ENCODE results near the gene ZNF446. TPM values are rescaled to one million over a fixed set of nuclear protein-coding genes. Genes with fewer than 3 reads are reported as not detected.

The ZNF446 gene
- total RNA-seq, 1 donor from 2014 or later = 9.5 TPM

GRCh38 chr19:58513694-58514563 lies 37.8 kb downstream of the ZNF446 start:
- Mint-ChIP-seq H3K27ac (ENCODE audit: unreplicated experiment) (no peak overlapping the region), H3K4me1 (ENCODE audit: low read depth) (peaks cover 31% of the 10 kb centered on the region), H3K27me3 (ENCODE audit: low read depth) (no peaks in the 10 kb centered on the region), H3K9me3 (ENCODE audit: low read depth) (no peaks in the 10 kb centered on the region), H3K36me3 (ENCODE audit: low read depth) (peaks cover 5% of the 10 kb centered on the region), H3K4me3 (ENCODE audit: unreplicated experiment) (peak overlapping the region; percentile 52)
- peak; percentile 92 for DNase-seq (ENCODE audit: low spot score)
- TF ChIP-seq, protein P1, sequence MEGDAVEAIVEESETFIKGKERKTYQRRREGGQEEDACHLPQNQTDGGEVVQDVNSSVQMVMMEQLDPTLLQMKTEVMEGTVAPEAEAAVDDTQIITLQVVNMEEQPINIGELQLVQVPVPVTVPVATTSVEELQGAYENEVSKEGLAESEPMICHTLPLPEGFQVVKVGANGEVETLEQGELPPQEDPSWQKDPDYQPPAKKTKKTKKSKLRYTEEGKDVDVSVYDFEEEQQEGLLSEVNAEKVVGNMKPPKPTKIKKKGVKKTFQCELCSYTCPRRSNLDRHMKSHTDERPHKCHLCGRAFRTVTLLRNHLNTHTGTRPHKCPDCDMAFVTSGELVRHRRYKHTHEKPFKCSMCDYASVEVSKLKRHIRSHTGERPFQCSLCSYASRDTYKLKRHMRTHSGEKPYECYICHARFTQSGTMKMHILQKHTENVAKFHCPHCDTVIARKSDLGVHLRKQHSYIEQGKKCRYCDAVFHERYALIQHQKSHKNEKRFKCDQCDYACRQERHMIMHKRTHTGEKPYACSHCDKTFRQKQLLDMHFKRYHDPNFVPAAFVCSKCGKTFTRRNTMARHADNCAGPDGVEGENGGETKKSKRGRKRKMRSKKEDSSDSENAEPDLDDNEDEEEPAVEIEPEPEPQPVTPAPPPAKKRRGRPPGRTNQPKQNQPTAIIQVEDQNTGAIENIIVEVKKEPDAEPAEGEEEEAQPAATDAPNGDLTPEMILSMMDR (IDR thresholded peaks at IDR 0.05) = peak; percentile 81

GRCh38 chr19:58514564-58515022 lies 38.4 kb downstream of the ZNF446 start:
- no peaks in the 10 kb centered on the region for H3K9me3 Mint-ChIP-seq (ENCODE audit: low read depth)
- H3K4me3 Mint-ChIP-seq (ENCODE audit: unreplicated experiment) = peak overlapping the region; percentile 52
- peaks cover 5% of the 10 kb centered on the region for H3K36me3 Mint-ChIP-seq (ENCODE audit: low read depth)
- no peak for DNase-seq (ENCODE audit: low spot score)
- no peak overlapping the region for H3K27ac Mint-ChIP-seq (ENCODE audit: unreplicated experiment)
- H3K27me3 Mint-ChIP-seq (ENCODE audit: low read depth) = no peaks in the 10 kb centered on the region
- H3K4me1 Mint-ChIP-seq (ENCODE audit: low read depth) = peaks cover 32% of the 10 kb centered on the region
- TF ChIP-seq, protein P1 (IDR thresholded peaks at IDR 0.05) = no peak

GRCh38 chr19:58515259-58515658 lies 39.1 kb downstream of the ZNF446 start:
- no peak overlapping the region for H3K4me3 Mint-ChIP-seq (ENCODE audit: unreplicated experiment)
- TF ChIP-seq, protein P1 (IDR thresholded peaks at IDR 0.05) = no peak
- H3K27ac Mint-ChIP-seq (ENCODE audit: unreplicated experiment) = no peak overlapping the region

GRCh38 chr19:58516246-58516836 lies 40.2 kb downstream of the ZNF446 start:
- H3K36me3 Mint-ChIP-seq (ENCODE audit: low read depth) = peaks cover 5% of the 10 kb centered on the region
- peaks cover 42% of the 10 kb centered on the region for H3K4me1 Mint-ChIP-seq (ENCODE audit: low read depth)
- H3K27ac Mint-ChIP-seq (ENCODE audit: unreplicated experiment) = no peak overlapping the region
- no peaks in the 10 kb centered on the region for H3K9me3 Mint-ChIP-seq (ENCODE audit: low read depth)
- no peaks in the 10 kb centered on the region for H3K27me3 Mint-ChIP-seq (ENCODE audit: low read depth)
- no peak for DNase-seq (ENCODE audit: low spot score)
- TF ChIP-seq, protein P1 (IDR thresholded peaks at IDR 0.05) = no peak
- H3K4me3 Mint-ChIP-seq (ENCODE audit: unreplicated experiment) = no peak overlapping the region

More at GRCh38 chr19:58515259-58515658, 39.1 kb downstream of the ZNF446 start:
- Mint-ChIP-seq H3K4me1 (ENCODE audit: low read depth) (peaks cover 37% of the 10 kb centered on the region), H3K9me3 (ENCODE audit: low read depth) (no peaks in the 10 kb centered on the region), H3K27me3 (ENCODE audit: low read depth) (no peaks in the 10 kb centered on the region), H3K36me3 (ENCODE audit: low read depth) (peaks cover 5% of the 10 kb centered on the region)
- no peak for DNase-seq (ENCODE audit: low spot score)

DNA sequence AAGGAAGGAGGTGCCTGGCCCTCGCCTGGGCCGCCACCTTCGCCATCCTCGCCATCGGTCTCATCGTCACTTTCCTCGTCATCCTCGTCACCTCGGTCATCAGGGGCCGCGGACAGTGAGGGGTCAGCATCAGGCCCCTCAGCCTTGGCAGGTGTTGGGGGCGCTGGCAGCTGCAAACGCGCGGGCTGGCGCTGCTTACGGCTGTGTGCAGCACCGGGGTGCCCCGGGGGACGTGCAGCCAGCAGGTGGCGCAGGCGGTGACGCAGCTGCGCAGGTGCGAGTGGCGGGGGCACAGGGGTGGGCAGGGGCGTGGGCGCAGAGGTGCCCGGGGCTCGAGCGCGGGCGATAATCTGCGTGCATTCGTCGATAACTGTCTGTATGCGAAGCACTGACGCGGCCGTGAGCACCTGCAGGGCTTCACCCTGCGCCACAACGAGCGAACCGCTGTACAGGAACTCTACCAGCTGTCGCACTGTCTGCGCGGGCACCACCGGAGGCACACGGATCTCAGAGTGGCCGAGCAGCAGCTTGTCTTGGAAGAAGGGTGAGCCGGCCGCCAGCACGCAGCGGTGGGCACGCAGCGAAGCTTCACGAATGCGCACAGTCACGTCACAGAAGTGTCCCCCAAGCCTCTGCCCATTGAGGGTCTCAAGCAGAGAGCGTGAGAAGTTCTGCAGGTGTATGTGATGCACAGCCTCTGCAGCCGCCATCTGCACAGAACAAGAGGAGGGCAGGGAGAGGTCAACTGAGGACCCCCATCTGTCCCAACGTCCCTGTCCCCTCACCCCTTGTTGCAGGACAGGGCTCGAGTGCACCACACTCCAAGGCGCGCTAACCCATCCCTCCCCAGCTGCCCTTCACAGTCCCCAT lies 41.0 kb downstream of the ZNF446 start:
- no peak for DNase-seq (ENCODE audit: low spot score)
- H3K36me3 Mint-ChIP-seq (ENCODE audit: low read depth) = peaks cover 5% of the 10 kb centered on the region
- H3K27me3 Mint-ChIP-seq (ENCODE audit: low read depth) = no peaks in the 10 kb centered on the region
- TF ChIP-seq, protein P1 (IDR thresholded peaks at IDR 0.05) = no peak
- no peak overlapping the region for H3K27ac Mint-ChIP-seq (ENCODE audit: unreplicated experiment)
- peaks cover 42% of the 10 kb centered on the region for H3K4me1 Mint-ChIP-seq (ENCODE audit: low read depth)
- no peak overlapping the region for H3K4me3 Mint-ChIP-seq (ENCODE audit: unreplicated experiment)
- no peaks in the 10 kb centered on the region for H3K9me3 Mint-ChIP-seq (ENCODE audit: low read depth)

All from chondrocyte (in vitro differentiated cells).